Uterus (tissue), 2 donors: ENCODE data around the gene RAB34.

Source experiments
- POLR2A ChIP-seq, 2 donors: fragments of 450-650 bp; IDR thresholded peaks; one replicate each; pipeline ENCODE4 v1.6.1; 2016; ENCODE audit warnings: antibody characterized with exemption in 2 of 2, mild to moderate bottlenecking in 1 of 2, moderate library complexity in 1 of 2
- TF ChIP-seq, protein P1 (sequence below), 4 experiments: fragments of 200-600 bp in 2 of 4; fragments of 450-650 bp in 2 of 4; sonication (generic) in 2 of 4; IDR thresholded peaks; one replicate each; pipeline ENCODE4 v1.5.1; 2016 to 2019; ENCODE audit warnings: antibody characterized with exemption in 4 of 4, mild to moderate bottlenecking in 2 of 4, moderate library complexity in 1 of 4

DNA sequence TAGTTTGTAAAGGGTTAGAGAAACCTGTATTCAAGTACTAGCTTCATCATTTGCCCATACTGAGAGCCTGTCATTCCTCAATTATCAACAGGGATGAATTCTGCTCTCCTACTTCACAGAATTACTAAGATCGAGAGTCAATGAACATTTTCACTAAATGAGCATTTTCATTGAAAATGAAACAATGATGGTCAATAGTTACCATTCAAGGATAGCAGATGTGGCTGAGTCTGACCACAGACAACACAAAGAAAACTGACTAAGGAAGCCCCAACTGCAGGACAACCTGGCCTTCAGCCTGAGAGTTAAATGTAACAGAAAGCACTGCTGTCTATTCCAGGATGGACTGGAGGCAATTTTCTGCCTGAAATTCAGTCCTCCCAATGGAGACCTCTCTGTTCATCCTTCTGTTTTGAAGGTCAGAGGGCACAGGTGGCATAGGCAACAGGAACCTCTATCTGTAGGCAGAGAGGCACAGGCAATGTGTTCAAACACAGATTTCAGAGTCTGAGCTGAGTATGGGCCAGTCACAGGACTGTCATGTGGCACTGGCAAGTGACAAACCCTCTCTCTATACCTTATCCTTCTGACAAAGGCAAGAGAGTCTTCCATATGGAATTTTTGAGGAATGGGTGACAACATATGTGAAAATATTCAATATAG, 45.6 kb upstream of the RAB34 start:
- TF ChIP-seq, protein P1, sequence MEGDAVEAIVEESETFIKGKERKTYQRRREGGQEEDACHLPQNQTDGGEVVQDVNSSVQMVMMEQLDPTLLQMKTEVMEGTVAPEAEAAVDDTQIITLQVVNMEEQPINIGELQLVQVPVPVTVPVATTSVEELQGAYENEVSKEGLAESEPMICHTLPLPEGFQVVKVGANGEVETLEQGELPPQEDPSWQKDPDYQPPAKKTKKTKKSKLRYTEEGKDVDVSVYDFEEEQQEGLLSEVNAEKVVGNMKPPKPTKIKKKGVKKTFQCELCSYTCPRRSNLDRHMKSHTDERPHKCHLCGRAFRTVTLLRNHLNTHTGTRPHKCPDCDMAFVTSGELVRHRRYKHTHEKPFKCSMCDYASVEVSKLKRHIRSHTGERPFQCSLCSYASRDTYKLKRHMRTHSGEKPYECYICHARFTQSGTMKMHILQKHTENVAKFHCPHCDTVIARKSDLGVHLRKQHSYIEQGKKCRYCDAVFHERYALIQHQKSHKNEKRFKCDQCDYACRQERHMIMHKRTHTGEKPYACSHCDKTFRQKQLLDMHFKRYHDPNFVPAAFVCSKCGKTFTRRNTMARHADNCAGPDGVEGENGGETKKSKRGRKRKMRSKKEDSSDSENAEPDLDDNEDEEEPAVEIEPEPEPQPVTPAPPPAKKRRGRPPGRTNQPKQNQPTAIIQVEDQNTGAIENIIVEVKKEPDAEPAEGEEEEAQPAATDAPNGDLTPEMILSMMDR (IDR thresholded peaks at IDR 0.05): no peak
- no peak for TF ChIP-seq POLR2A (IDR thresholded peaks at IDR 0.05)
